ENCODE results near the gene PACRG.

PACRG gene

GRCh38 chr6:163291622-163292021, 563.8 kb downstream of the PACRG start:
- in situ Hi-C loops (cut with HindIII; ENCODE audit: low pct_unique_long_range_greater_than_20kb, low sequenced_read_pairs): no loop called here
- no peak for DNase-seq (ENCODE audit: low read depth in 1 of 2, low spot score in 1 of 2)
- TF ChIP-seq JUND (IDR thresholded peaks at IDR 0.05; ENCODE audit: low read depth): no peak

DNA sequence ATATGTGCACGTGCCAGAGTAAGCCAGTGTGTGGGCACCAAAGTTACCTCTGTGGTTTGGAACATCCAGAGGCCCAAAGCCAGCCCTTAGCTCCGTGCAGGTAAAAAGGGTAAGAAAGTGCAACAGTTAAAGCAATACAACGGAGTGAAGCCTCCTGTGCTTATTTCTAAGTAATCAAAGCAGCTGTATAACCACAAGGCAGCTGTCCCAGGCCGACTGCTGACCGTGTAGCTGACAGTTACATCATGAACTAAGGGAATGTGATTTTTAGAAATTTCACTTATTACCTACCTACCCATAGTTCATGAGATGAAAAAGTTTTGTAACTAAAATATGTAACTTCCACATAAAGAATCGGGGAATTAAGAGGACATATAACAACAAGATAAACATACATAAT, 565.5 kb downstream of the PACRG start:
- TF ChIP-seq JUND (IDR thresholded peaks at IDR 0.05; ENCODE audit: low read depth): no peak
- no peak for DNase-seq (ENCODE audit: low read depth in 1 of 2, low spot score in 1 of 2)

DNA sequence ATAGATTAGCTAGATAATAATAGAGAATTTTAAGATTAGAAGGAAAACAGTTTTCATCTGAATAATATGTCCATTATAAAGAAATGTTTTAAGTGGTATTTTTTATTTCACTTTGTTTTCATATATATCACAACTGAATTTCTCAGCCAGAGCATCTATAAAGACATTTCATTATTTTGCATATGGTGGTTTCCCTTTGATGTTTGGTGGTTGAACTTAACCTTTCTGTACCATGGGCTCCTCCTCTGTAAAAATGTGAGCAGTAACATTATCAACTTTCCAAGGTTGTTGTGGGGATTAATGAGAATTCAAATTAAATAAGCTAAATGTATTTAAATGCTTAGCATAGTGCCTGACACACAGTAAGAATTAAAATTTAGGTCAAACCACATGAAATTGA, 567.0 kb downstream of the PACRG start:
- in situ Hi-C loops (cut with HindIII; ENCODE audit: low pct_unique_long_range_greater_than_20kb, low sequenced_read_pairs): no loop called here
- TF ChIP-seq JUND (IDR thresholded peaks at IDR 0.05; ENCODE audit: low read depth): no peak
- no peak for DNase-seq (ENCODE audit: low read depth in 1 of 2, low spot score in 1 of 2)

More for the DNA sequence above, 565.5 kb downstream of the PACRG start:
- in situ Hi-C loops (cut with HindIII; ENCODE audit: low pct_unique_long_range_greater_than_20kb, low sequenced_read_pairs): no loop called here

DNA sequence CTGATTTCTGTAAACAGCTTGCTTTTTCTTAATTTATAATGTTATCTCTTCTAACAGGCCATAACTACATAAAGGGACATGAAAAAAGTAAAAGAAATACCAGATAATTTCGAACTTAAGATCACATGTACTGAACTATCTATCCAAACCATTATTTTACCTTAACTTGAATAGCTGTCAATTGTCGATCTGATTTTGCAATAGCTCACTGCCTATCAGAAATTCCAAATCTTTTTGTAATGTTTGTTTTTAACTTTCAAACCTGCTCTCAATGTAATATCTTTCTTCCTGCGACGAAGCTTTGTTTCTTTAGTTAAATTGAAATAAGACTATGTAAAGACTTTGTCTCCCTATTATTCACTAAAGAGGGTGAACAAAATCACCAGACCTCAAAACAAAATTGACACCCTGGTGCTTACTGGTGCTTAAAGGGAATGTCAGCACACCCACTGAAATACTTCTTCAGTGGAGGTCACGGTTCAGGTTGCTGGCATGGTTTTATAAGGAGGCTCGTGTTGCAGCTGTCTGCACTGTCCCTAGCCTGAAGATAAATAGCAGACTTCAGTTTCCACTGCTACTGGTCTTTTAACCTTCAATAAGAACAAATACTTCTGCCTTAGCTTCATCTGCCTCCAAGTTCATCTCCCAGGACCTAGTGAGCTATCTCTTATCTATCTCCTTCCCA, 569.2 kb downstream of the PACRG start:
- in situ Hi-C loops (cut with HindIII; ENCODE audit: low pct_unique_long_range_greater_than_20kb, low sequenced_read_pairs): no loop called here
- DNase-seq (ENCODE audit: low read depth in 1 of 2, low spot score in 1 of 2): no peak
- TF ChIP-seq JUND (IDR thresholded peaks at IDR 0.05; ENCODE audit: low read depth): no peak

- DNase-seq (ENCODE audit: low read depth in 1 of 2, low spot score in 1 of 2): no peak
- in situ Hi-C loops (cut with HindIII; ENCODE audit: low pct_unique_long_range_greater_than_20kb, low sequenced_read_pairs): no loop called here
- no peak for TF ChIP-seq JUND (IDR thresholded peaks at IDR 0.05; ENCODE audit: low read depth)
These were observed 570.5 kb downstream of the PACRG start for GRCh38 chr6:163298079-163298830.

GRCh38 chr6:163300838-163301237, 573.1 kb downstream of the PACRG start:
- in situ Hi-C loops (cut with HindIII; ENCODE audit: low pct_unique_long_range_greater_than_20kb, low sequenced_read_pairs): no loop called here
- DNase-seq (ENCODE audit: low read depth in 1 of 2, low spot score in 1 of 2): no peak
- no peak for TF ChIP-seq JUND (IDR thresholded peaks at IDR 0.05; ENCODE audit: low read depth)

GRCh38 chr6:163301726-163302635, 574.2 kb downstream of the PACRG start:
- TF ChIP-seq JUND (IDR thresholded peaks at IDR 0.05; ENCODE audit: low read depth): no peak
- no peak for DNase-seq (ENCODE audit: low read depth in 1 of 2, low spot score in 1 of 2)
- in situ Hi-C loops (cut with HindIII; ENCODE audit: low pct_unique_long_range_greater_than_20kb, low sequenced_read_pairs): no loop called here

DNA sequence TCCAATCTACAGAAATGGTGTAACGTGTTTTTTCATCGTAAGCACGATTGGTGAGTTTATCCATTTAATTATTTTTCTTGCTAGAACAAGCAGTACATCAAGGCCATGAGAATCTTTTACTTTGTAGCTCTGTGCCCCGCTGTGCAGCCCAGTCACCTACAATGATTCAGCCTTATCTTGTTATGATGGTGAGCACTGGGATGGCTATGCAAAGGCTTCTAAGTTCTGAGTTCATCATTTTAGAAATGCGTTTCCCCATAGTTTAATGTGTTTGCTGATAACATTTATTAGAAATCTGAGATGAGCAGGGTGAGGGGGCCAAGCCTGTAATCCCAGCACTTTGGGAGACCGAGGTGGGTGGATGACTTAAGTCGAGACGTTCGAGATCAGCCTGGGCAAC, 575.0 kb downstream of the PACRG start:
- TF ChIP-seq JUND (IDR thresholded peaks at IDR 0.05; ENCODE audit: low read depth): no peak
- in situ Hi-C loops (cut with HindIII; ENCODE audit: low pct_unique_long_range_greater_than_20kb, low sequenced_read_pairs): no loop called here
- DNase-seq (ENCODE audit: low read depth in 1 of 2, low spot score in 1 of 2): no peak

DNA sequence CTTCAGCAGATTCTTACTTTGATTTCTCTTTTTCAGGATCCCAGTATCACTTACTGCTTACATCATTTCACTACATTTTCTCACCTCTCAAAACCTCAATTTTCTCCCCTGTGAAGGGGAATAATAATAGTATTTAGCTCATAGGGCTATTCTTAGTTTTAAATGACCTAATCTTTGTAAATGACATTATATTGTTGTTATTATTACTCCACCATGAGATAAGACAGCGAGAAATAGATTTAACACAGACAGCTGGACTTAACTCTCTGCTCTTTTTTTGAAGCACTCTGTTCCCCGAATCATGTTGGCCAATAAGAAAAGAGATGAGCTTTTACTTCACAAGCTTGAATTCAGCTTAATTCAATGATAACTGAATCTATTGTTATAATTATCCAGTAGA, 578.2 kb downstream of the PACRG start:
- in situ Hi-C loops (cut with HindIII; ENCODE audit: low pct_unique_long_range_greater_than_20kb, low sequenced_read_pairs): no loop called here
- no peak for TF ChIP-seq JUND (IDR thresholded peaks at IDR 0.05; ENCODE audit: low read depth)
- DNase-seq (ENCODE audit: low read depth in 1 of 2, low spot score in 1 of 2): no peak

DNA sequence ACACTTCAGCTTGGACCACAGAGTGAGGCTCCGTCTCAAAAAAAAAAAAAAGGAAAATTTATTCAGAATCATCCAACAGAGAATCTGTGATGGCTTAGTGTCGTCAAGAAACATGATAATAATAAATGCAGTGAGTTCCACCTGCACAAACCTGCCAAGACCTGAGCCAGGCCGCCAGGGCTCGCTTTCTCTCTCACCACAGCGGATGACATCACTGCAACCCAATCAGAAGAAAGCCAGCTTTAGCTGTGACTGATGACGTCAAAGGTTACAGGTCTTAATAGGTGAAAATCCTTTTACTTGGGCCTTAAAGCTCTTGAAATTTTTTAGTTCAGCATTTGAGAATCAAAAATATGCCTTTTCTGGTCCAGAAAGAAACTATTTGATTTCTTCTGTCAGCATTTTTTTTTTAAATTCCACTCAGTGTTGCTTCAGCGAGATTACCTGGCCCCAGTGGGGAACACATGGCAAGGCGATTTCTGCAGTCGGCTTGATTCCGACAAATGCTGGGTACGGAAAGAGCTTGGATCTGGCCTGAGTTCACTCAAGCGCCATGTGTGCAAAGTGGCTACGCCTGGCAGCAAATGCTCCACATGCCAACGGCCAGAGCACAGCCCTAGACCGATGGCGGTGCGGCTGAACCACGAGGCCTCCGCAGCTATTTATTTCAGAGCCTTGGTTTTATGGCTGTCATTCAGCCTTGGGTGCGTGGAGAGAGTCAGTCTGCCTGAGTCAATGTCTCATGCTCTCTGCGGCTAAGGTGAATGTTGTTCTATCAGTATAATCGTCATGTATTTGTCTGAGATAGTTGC, 581.1 kb downstream of the PACRG start:
- no peak for TF ChIP-seq JUND (IDR thresholded peaks at IDR 0.05; ENCODE audit: low read depth)
- in situ Hi-C loops (cut with HindIII; ENCODE audit: low pct_unique_long_range_greater_than_20kb, low sequenced_read_pairs): no loop called here
- no peak for DNase-seq (ENCODE audit: low read depth in 1 of 2, low spot score in 1 of 2)

GRCh38 chr6:163309491-163310026, 581.8 kb downstream of the PACRG start:
- no peak for DNase-seq (ENCODE audit: low read depth in 1 of 2, low spot score in 1 of 2)
- TF ChIP-seq JUND (IDR thresholded peaks at IDR 0.05; ENCODE audit: low read depth): no peak
- in situ Hi-C loops (cut with HindIII; ENCODE audit: low pct_unique_long_range_greater_than_20kb, low sequenced_read_pairs): no loop called here

Measured in T47D (cell line).